ENCODE results near the gene DPEP2. TPM values are rescaled to one million over a fixed set of nuclear protein-coding genes. Genes with fewer than 3 reads are reported as not detected.
"Not testable (repeated sequence)": the region's sequence is repeated elsewhere in the genome, so short reads cannot be mapped to it uniquely, and the experiment has no call there.

The DPEP2 gene
- 1 to 10 TPM; 3.2 to 3.8 TPM for total RNA-seq

- H3K27me3 Mint-ChIP-seq; H3K9me3 Mint-ChIP-seq (ENCODE audit: low read depth); intact Hi-C loops (cut with DNase I, micrococcal nuclease); H3K36me3 Mint-ChIP-seq (ENCODE audit: low read depth): not testable (repeated sequence)
- DNase-seq (peak; percentile 68), ATAC-seq (peak; percentile 90)
- H3K4me1 Mint-ChIP-seq = peaks cover 50% of the 10 kb centered on the region
- ChIA-PET CTCF (interaction anchor here (0.6 to 1.8 kb wide), 15 partner anchors 9 to 442 kb away, joined by 3 to 6 read pairs (median 3); partner anchors contain the start of genes DDX28 and DUS2), POLR2A (interaction anchor here (0.7 to 2.5 kb wide), 6 partner anchors 12 to 193 kb away, joined by 3 to 21 read pairs (median 6); partner anchors contain the start of genes DDX28, DUS2, NFATC3 and RANBP10)
- H3K27ac Mint-ChIP-seq = peak within 1 kb of the TSS; percentile 96
- peak within 1 kb of the TSS; percentile 77 for H3K4me3 Mint-ChIP-seq
These were observed at the start of gene DPEP2 for GRCh38 chr16:67998779-67999688. DPEP2 (minus strand) TSS chr16:67999484; CDS start chr16:67993212, 6,272 bp downstream.

- H3K4me1 Mint-ChIP-seq = peaks cover 2% of the 10 kb centered on the region
- DNase-seq (no peak), ATAC-seq (no peak)
- CTCF ChIA-PET = interaction anchor here (0.6 to 1.8 kb wide), 5 partner anchors 13 to 238 kb away, joined by 3 to 6 read pairs (median 3); no protein-coding TSS in a partner anchor
- H3K27me3 Mint-ChIP-seq = no peaks in the 10 kb centered on the region
- no peak overlapping the region for H3K27ac Mint-ChIP-seq
- H3K4me3 Mint-ChIP-seq = no peak overlapping the region
- intact Hi-C loops (cut with DNase I, micrococcal nuclease) = loop anchor here in 1 of 2 experiments (10.0 kb wide), 1 partner anchor 373 kb away; no protein-coding TSS in a partner anchor
- peaks cover 37% of the 10 kb centered on the region for H3K36me3 Mint-ChIP-seq (ENCODE audit: low read depth)
- POLR2A ChIA-PET = interaction anchor here (0.7 kb wide), 1 partner anchor 96 kb away, joined by 3 read pairs; no protein-coding TSS in a partner anchor
- no peaks in the 10 kb centered on the region for H3K9me3 Mint-ChIP-seq (ENCODE audit: low read depth)
These were observed 48.7 kb upstream of the DPEP2 start for GRCh38 chr16:68047987-68048386.

- POLR2A ChIA-PET = no interaction called here
- ATAC-seq (no peak), DNase-seq (no peak)
- H3K27me3 Mint-ChIP-seq = no peaks in the 10 kb centered on the region
- intact Hi-C loops (cut with DNase I, micrococcal nuclease) = loop anchor here in 1 of 2 experiments (10.0 kb wide), 1 partner anchor 371 kb away; no protein-coding TSS in a partner anchor
- peaks cover 2% of the 10 kb centered on the region for H3K4me1 Mint-ChIP-seq
- H3K4me3 Mint-ChIP-seq = no peak overlapping the region
- H3K9me3 Mint-ChIP-seq (ENCODE audit: low read depth) = no peaks in the 10 kb centered on the region
- no peak overlapping the region for H3K27ac Mint-ChIP-seq
- CTCF ChIA-PET = interaction anchor here (0.9 to 1.0 kb wide), 2 partner anchors 17 to 52 kb away, joined by 3 read pairs; no protein-coding TSS in a partner anchor
- H3K36me3 Mint-ChIP-seq (ENCODE audit: low read depth) = peaks cover 30% of the 10 kb centered on the region
These were observed 46.8 kb upstream of the DPEP2 start for GRCh38 chr16:68046106-68046505.

- Mint-ChIP-seq H3K4me3 (no peak overlapping the region), H3K27ac (no peak overlapping the region), H3K36me3 (ENCODE audit: low read depth) (peaks cover 27% of the 10 kb centered on the region), H3K4me1 (peaks cover 9% of the 10 kb centered on the region), H3K9me3 (ENCODE audit: low read depth) (no peaks in the 10 kb centered on the region), H3K27me3 (no peaks in the 10 kb centered on the region)
- DNase-seq (no peak), ATAC-seq (no peak)
- POLR2A ChIA-PET = no interaction called here
- CTCF ChIA-PET = interaction anchor here (0.9 to 1.9 kb wide), 12 partner anchors 20 to 227 kb away, joined by 3 to 7 read pairs (median 4); partner anchors contain the start of gene NRN1L
- intact Hi-C loops (cut with DNase I, micrococcal nuclease) = loop anchor here (1.0 to 10.0 kb wide), 5 partner anchors 73 to 367 kb away; partner anchors contain the start of genes PSMB10 (in 1 of the 2) and SLC12A4 (in 1 of the 2)
These were observed 42.5 kb upstream of the DPEP2 start for GRCh38 chr16:68041783-68042182.

GRCh38 chr16:68040506-68041288, 41.4 kb upstream of the DPEP2 start:
- Mint-ChIP-seq H3K27me3 (no peaks in the 10 kb centered on the region), H3K4me3 (no peak overlapping the region), H3K4me1 (peaks cover 7% of the 10 kb centered on the region), H3K27ac (peak overlapping the region; percentile 31), H3K36me3 (ENCODE audit: low read depth) (peaks cover 23% of the 10 kb centered on the region), H3K9me3 (ENCODE audit: low read depth) (no peaks in the 10 kb centered on the region)
- ChIA-PET POLR2A (interaction anchor here (0.6 to 0.9 kb wide), 3 partner anchors 105 to 524 kb away, joined by 3 to 8 read pairs (median 3); no protein-coding TSS in a partner anchor), CTCF (interaction anchor here (0.5 to 2.2 kb wide), 44 partner anchors 11 to 1429 kb away, joined by 3 to 16 read pairs (median 4); partner anchors contain the start of genes CTRL, DDX28, DPEP2 and DUS2)
- intact Hi-C loops (cut with DNase I, micrococcal nuclease) = loop anchor here (1.0 to 10.0 kb wide), 9 partner anchors 47 to 519 kb away; partner anchors contain the start of genes PSMB10 (in 1 of the 2) and SLC12A4 (in 1 of the 2)
- ATAC-seq = peak; percentile 98
- peak; percentile 94 for DNase-seq

- ChIA-PET CTCF (interaction anchor here (1.2 to 1.3 kb wide), 2 partner anchors 10 to 47 kb away, joined by 3 to 6 read pairs; no protein-coding TSS in a partner anchor), POLR2A (no interaction called here)
- H3K9me3 Mint-ChIP-seq (ENCODE audit: low read depth) = no peaks in the 10 kb centered on the region
- peaks cover 25% of the 10 kb centered on the region for H3K36me3 Mint-ChIP-seq (ENCODE audit: low read depth)
- H3K27ac Mint-ChIP-seq = no peak overlapping the region
- peaks cover 7% of the 10 kb centered on the region for H3K4me1 Mint-ChIP-seq
- no peaks in the 10 kb centered on the region for H3K27me3 Mint-ChIP-seq
- intact Hi-C loops (cut with DNase I, micrococcal nuclease) = no loop called here
- ATAC-seq (no peak), DNase-seq (no peak)
- no peak overlapping the region for H3K4me3 Mint-ChIP-seq
These were observed 38.7 kb upstream of the DPEP2 start for GRCh38 chr16:68037841-68038597.

- no peaks in the 10 kb centered on the region for H3K27me3 Mint-ChIP-seq
- ChIA-PET CTCF (interaction anchor here (0.8 to 0.9 kb wide), 2 partner anchors 100 to 296 kb away, joined by 3 to 6 read pairs; no protein-coding TSS in a partner anchor), POLR2A (interaction anchor here (1.1 kb wide), 1 partner anchor 12 kb away, joined by 5 read pairs; the partner anchor contains the start of genes DDX28 and DUS2)
- ATAC-seq = no peak
- no peak overlapping the region for H3K27ac Mint-ChIP-seq
- peaks cover 3% of the 10 kb centered on the region for H3K4me1 Mint-ChIP-seq
- intact Hi-C loops (cut with DNase I, micrococcal nuclease) = no loop called here
- H3K4me3 Mint-ChIP-seq = no peak overlapping the region
- no peak for DNase-seq
- H3K9me3 Mint-ChIP-seq (ENCODE audit: low read depth) = no peaks in the 10 kb centered on the region
- H3K36me3 Mint-ChIP-seq (ENCODE audit: low read depth) = peaks cover 23% of the 10 kb centered on the region
These were observed 35.9 kb upstream of the DPEP2 start for GRCh38 chr16:68035227-68035626.

- POLR2A ChIA-PET = no interaction called here
- intact Hi-C loops (cut with DNase I, micrococcal nuclease) = no loop called here
- Mint-ChIP-seq H3K4me1 (no peaks in the 10 kb centered on the region), H3K36me3 (ENCODE audit: low read depth) (peaks cover 17% of the 10 kb centered on the region), H3K4me3 (no peak overlapping the region), H3K9me3 (ENCODE audit: low read depth) (no peaks in the 10 kb centered on the region), H3K27me3 (no peaks in the 10 kb centered on the region), H3K27ac (peak overlapping the region; percentile 56)
- CTCF ChIA-PET = no interaction called here
- DNase-seq (no peak), ATAC-seq (no peak)
These were observed 33.8 kb upstream of the DPEP2 start for GRCh38 chr16:68033101-68033500.

- H3K4me3 Mint-ChIP-seq = no peak overlapping the region
- CTCF ChIA-PET = interaction anchor here (0.6 to 1.3 kb wide), 2 partner anchors 9 to 33 kb away, joined by 3 read pairs; partner anchors contain the start of genes DDX28 and DUS2
- H3K27me3 Mint-ChIP-seq = no peaks in the 10 kb centered on the region
- no peak overlapping the region for H3K27ac Mint-ChIP-seq
- POLR2A ChIA-PET = no interaction called here
- no peaks in the 10 kb centered on the region for H3K4me1 Mint-ChIP-seq
- H3K9me3 Mint-ChIP-seq (ENCODE audit: low read depth) = no peaks in the 10 kb centered on the region
- DNase-seq (no peak), ATAC-seq (peak; percentile 60)
- intact Hi-C loops (cut with DNase I, micrococcal nuclease) = no loop called here
- peaks cover 20% of the 10 kb centered on the region for H3K36me3 Mint-ChIP-seq (ENCODE audit: low read depth)
These were observed 32.7 kb upstream of the DPEP2 start for GRCh38 chr16:68031951-68032350.

- ATAC-seq; H3K9me3 Mint-ChIP-seq (ENCODE audit: low read depth); POLR2A ChIA-PET; H3K4me3 Mint-ChIP-seq; intact Hi-C loops (cut with DNase I, micrococcal nuclease); H3K4me1 Mint-ChIP-seq; H3K27ac Mint-ChIP-seq; H3K27me3 Mint-ChIP-seq; DNase-seq: not testable (repeated sequence)
- CTCF ChIA-PET = interaction anchor here (0.6 to 3.5 kb wide), 2 partner anchors 10 to 49 kb away, joined by 3 to 16 read pairs; no protein-coding TSS in a partner anchor
- H3K36me3 Mint-ChIP-seq (ENCODE audit: low read depth) = peaks cover 25% of the 10 kb centered on the region
These were observed 30.8 kb upstream of the DPEP2 start for GRCh38 chr16:68030108-68030507.
